NB4 (cell line): ENCODE results near the gene ZNF132.

ENCODE experiments used
- CTCF ChIP-seq: IDR thresholded peaks from one replicate; pipeline ENCODE4 v1.5.1; 2012; ENCODE audit warnings: low read depth, low read length
- MAX ChIP-seq: IDR thresholded peaks from 2 replicates; pipeline ENCODE4 v1.6.1; 2011; ENCODE audit warnings: low read depth, low read length
- MYC ChIP-seq: IDR thresholded peaks from 2 replicates; pipeline ENCODE4 v1.6.1; 2011; ENCODE audit warnings: low read depth, low read length

- TF ChIP-seq CTCF (no peak), MAX (peak; percentile 11; the same call in 1 of the 2 replicates), MYC (no peak)
Measured at GRCh38 chr19:58407658-58408151, 32.2 kb downstream of the ZNF132 start.
